Cortex of kidney (tissue), 1 donor: Measurements from ENCODE around the gene CGB2.
"Not testable (repeated sequence)": the region's sequence is repeated elsewhere in the genome, so short reads cannot be mapped to it uniquely, and the experiment has no call there.

ENCODE experiments used
- DNase-seq: peaks from one replicate; lab custom pipeline; 2025; lab: John Stamatoyannopoulos, UW

The CGB2 gene

DNA sequence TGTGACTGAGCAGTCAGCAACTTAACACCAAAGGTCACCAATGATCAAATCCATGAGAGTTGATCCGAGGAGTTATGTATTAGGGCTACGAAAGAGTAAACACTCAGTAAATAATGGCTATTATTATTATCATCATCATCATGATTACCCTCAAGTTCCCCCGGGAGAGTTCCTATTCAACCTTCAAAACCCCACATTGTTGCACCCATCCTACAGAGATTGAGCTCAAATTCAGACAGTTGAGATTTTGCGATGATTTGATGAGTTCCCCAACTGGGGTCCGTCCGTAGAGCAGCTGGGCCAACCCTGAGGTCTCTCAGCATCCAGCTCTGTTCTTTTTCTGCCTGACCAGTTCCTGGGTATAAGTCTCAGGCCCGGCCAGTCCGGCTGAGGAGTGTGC lies 6.4 kb downstream of the CGB2 start:
- not testable (repeated sequence) for DNase-seq

- not testable (repeated sequence) for DNase-seq
Measured at GRCh38 chr19:49038557-49039276, 7.0 kb downstream of the CGB2 start.

GRCh38 chr19:49039736-49040135 lies 8.0 kb downstream of the CGB2 start:
- DNase-seq = not testable (repeated sequence)

GRCh38 chr19:49042177-49042576 lies 10.5 kb downstream of the CGB2 start:
- DNase-seq = no peak

- not testable (repeated sequence) for DNase-seq
Measured at GRCh38 chr19:49042666-49043065, 11.0 kb downstream of the CGB2 start.

DNA sequence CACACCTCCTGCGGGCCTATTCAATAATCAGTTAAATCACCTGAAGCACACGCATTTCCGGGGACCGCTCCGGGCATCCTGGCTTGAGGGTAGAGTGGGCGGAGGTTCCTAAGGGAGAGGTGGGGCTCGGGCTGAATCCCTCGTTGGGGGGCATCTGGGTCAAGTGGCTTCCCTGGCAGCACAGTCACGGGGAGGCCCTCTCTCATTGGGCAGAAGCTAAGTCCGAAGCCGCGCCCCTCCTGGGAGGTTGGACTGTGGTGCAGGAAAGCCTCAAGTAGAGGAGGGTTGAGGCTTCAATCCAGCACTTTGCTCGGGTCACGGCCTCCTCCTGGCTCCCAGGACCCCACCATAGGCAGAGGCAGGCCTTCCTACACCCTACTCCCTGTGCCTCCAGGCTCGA lies 11.9 kb downstream of the CGB2 start, which contains the start of gene CGB5:
CGB5 (plus strand) TSS at position 301 of the 400 bp plus-strand sequence. CDS start 362 bp downstream, outside the sequence.
- DNase-seq = not testable (repeated sequence)

DNA sequence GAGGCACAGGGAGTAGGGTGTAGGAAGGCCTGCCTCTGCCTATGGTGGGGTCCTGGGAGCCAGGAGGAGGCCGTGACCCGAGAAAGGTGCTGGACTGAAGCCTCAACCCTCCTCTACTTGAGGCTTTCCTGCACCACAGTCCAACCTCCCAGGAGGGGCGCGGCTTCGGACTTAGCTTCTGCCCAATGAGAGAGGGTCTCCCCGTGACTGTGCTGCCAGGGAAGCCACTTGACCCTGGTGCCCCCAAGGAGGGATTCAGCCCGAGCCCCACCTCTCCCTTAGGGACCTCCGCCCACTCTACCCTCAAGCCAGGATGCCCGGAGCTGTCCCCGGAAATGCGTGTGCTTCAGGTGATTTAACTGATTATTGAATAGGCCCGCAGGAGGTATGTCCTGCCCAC lies 17.3 kb downstream of the CGB2 start, which contains the start of gene CGB8:
CGB8 (minus strand) TSS at position 101 of the 400 bp plus-strand sequence. CDS start 372 bp downstream, outside the sequence.
- DNase-seq = not testable (repeated sequence)

GRCh38 chr19:49049834-49050233 lies 18.1 kb downstream of the CGB2 start:
- not testable (repeated sequence) for DNase-seq

GRCh38 chr19:49050376-49051033 lies 18.8 kb downstream of the CGB2 start:
- not testable (repeated sequence) for DNase-seq

- DNase-seq = no peak
Measured at GRCh38 chr19:49056101-49056901, 24.6 kb downstream of the CGB2 start.

GRCh38 chr19:49056902-49057596 lies 25.4 kb downstream of the CGB2 start:
- DNase-seq = not testable (repeated sequence)

DNA sequence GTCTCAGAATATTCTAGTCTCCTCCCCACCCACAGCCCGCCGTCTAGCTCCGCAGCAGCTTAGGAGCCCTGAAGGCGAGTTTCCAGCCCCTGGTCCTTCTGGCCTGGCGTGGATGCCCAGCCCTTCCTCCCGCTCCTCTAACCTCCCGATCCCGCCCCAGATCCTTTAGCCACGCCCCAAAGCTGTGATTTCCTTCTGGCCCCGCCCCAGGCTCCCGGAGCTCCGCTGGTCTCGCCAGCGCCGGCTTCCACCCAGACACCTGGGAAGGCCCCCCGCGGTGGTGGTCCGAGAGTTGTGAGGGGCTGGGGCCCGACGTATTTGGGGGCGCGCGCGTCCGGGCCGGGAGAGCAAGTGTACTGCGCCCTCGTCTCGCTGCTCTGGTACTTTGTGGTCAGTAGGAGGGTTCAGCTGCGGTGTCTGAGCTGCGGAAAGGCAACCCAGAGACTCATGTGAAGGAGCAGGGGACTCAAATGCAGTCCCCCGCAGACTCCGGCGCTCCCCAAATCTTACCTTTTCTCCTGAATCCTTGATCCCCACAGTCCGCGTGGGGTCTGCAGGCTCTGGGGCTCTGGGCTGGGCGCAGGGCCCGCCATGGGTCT lies 26.0 kb downstream of the CGB2 start, which contains the start of gene CGB7:
CGB7 (minus strand) TSS at position 114 of the 599 bp plus-strand sequence. CDS start 2,374 bp downstream, outside the sequence.
- no peak for DNase-seq

DNA sequence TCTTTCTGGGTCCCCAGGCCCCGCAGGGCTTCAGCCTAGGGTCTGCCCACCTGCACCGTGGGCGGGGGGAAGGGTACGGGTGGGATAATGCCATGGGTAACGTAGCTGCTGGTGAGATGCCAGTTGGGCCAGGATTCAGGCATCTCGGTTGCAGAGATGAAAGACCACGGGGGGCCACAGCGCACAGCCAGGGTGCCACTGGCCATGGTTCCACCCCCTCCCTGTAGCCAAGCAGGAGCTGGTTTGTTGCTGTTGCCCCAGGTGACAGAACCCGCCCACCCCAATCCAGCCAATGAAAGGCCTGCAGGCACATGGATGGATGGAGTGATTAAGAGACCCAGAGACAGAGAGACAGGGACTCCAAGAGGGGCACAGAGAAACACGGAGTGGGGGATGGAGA lies 26.9 kb downstream of the CGB2 start:
- no peak for DNase-seq

- DNase-seq = no peak
Measured at GRCh38 chr19:49059053-49059452, 27.4 kb downstream of the CGB2 start.

- DNase-seq = no peak
Measured at GRCh38 chr19:49061000-49061399, 29.3 kb downstream of the CGB2 start.

- DNase-seq = no peak
Measured at GRCh38 chr19:49061445-49061844, 29.8 kb downstream of the CGB2 start.

GRCh38 chr19:49064029-49064629 lies 32.4 kb downstream of the CGB2 start:
- DNase-seq = no peak

GRCh38 chr19:49064768-49065611 lies 33.3 kb downstream of the CGB2 start, which contains the start of gene NTF4:
Gene NTF4 (minus strand): TSS chr19:49064818. CDS start chr19:49061997, 2,821 bp downstream.
- no peak for DNase-seq

GRCh38 chr19:49065905-49066512 lies 34.3 kb downstream of the CGB2 start:
- no peak for DNase-seq
